Transverse colon (tissue), 3 donors: ENCODE measurements around the gene STAT6.

Experiments used
- CTCF ChIP-seq, 5 experiments: fragments of 200-600 bp in 3 of 5; fragments of 450-650 bp in 2 of 5; sonication (generic) in 3 of 5; IDR thresholded peaks; 1 replicate in 2 of 5; 2 replicates in 3 of 5; pipeline ENCODE4 v1.5.1; 2016 to 2017; ENCODE audit warnings: antibody characterized with exemption in 5 of 5, inconsistent platforms in 3 of 5, mild to moderate bottlenecking in 2 of 5, moderate library complexity in 1 of 5
- POLR2A ChIP-seq: fragments of 450-650 bp; IDR thresholded peaks from one replicate; pipeline ENCODE4 v1.6.1; 2016; ENCODE audit warnings: antibody characterized with exemption, mild to moderate bottlenecking, moderate library complexity

GRCh38 chr12:57080855-57081254 lies 30.3 kb downstream of the STAT6 start:
- TF ChIP-seq CTCF (IDR thresholded peaks at IDR 0.05) (no peak), POLR2A (no peak)
